Esophagus squamous epithelium (tissue), 5 donors: ENCODE data around the gene RASGRP1. TPM values are rescaled to one million over a fixed set of nuclear protein-coding genes. Genes with fewer than 3 reads are reported as not detected.
A peak's percentile ranks its signal among the peaks of the same experiment; 100 is the strongest.

ENCODE experiments used
- DNase-seq: peaks from one replicate; lab custom pipeline; 2025; lab: John Stamatoyannopoulos, UW
- H3K27ac ChIP-seq, 4 donors: fragments of 200-600 bp; sonication (generic); one replicate each; pipeline ENCODE4 v1.5.1; 2016 to 2019; ENCODE audit warnings: mild to moderate bottlenecking in 1 of 4
- H3K27me3 ChIP-seq, 4 donors: fragments of 200-600 bp; sonication (generic); 1 replicate in 3 of 4; 2 replicates in 1 of 4; pipeline versions ENCODE4 v1.5.1 to v1.6.0; 2017 to 2021; ENCODE audit warnings: antibody characterized with exemption in 1 of 4
- H3K36me3 ChIP-seq, 3 donors: fragments of 200-600 bp; sonication (generic); one replicate each; pipeline ENCODE4 v1.5.1; 2016 to 2019
- H3K4me1 ChIP-seq, 3 donors: fragments of 200-600 bp; sonication (generic); one replicate each; pipeline ENCODE4 v1.5.1; 2017 to 2019
- H3K4me3 ChIP-seq, 4 donors: fragments of 200-600 bp; sonication (generic); 1 replicate in 3 of 4; 2 replicates in 1 of 4; pipeline ENCODE4 v1.5.1; 2016 to 2019; ENCODE audit warnings: mild to moderate bottlenecking in 2 of 4, moderate library complexity in 1 of 4
- H3K9me3 ChIP-seq, 3 donors: fragments of 200-600 bp; sonication (generic); one replicate each; pipeline ENCODE4 v1.5.1; 2016 to 2019
- POLR2A ChIP-seq, 4 donors: fragments of 450-650 bp; IDR thresholded peaks; one replicate each; pipeline ENCODE4 v1.6.1; 2017; ENCODE audit warnings: antibody characterized with exemption in 4 of 4, mild to moderate bottlenecking in 4 of 4, moderate library complexity in 3 of 4
- WGBS, 2 donors: methylation state at CpG; one replicate each; pipeline ENCODE4 v1.1.5; 2018; 5-methylcytosine and 5-hydroxymethylcytosine counted together
- intact Hi-C: fragments of 100-400 bp; cut with DNase I; formaldehyde crosslinking; loops from one replicate; pipeline ENCODE4 v1.15.0; 2022
- total RNA-seq, 4 donors: library from RNA; depleted of rRNA; stranded (reverse); fragments of >200 nt; gene quantifications; one replicate each; pipeline ENCODE4 v1.1.0, GENCODE V29; 2016
- TF ChIP-seq, protein P1 (sequence below), 6 experiments: fragments of 450-650 bp in 4 of 6; fragments of 200-600 bp in 2 of 6; sonication (generic) in 2 of 6; IDR thresholded peaks; one replicate each; pipeline ENCODE4 v1.5.1; 2016 to 2019; ENCODE audit warnings: antibody characterized with exemption in 6 of 6, mild to moderate bottlenecking in 4 of 6, moderate library complexity in 4 of 6
- donor health status: DM: yes; HTN: yes; CAD: no.

The RASGRP1 gene
- total RNA-seq, 4 donors from 2014 or later: 9.2 to 16.0 (median 12.2) TPM

DNA sequence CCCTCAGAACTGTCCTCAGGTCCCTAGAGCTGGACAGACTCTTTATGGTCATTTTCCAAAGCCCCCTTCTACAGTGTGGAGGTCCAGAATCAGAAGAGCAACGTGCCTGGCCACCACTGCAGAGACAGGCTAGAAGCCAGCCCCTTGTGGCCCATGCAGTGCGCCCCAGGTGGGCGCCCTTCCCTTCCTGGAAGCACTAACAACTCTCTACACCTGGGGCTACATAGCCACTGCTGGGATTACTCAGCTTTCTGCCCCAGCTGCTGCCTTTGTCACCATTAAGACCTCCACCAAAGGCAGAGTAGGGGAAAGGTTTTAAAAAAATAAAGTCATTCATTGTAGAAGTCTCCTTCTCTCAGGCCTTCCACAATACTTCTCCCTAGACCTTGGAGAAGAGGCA is 2.3 kb downstream of the RASGRP1 start:
- WGBS, 2 donors: 20 to 53% methylated on average over 1 to 3 of the region's 3 CpGs
- TF ChIP-seq, protein P1, sequence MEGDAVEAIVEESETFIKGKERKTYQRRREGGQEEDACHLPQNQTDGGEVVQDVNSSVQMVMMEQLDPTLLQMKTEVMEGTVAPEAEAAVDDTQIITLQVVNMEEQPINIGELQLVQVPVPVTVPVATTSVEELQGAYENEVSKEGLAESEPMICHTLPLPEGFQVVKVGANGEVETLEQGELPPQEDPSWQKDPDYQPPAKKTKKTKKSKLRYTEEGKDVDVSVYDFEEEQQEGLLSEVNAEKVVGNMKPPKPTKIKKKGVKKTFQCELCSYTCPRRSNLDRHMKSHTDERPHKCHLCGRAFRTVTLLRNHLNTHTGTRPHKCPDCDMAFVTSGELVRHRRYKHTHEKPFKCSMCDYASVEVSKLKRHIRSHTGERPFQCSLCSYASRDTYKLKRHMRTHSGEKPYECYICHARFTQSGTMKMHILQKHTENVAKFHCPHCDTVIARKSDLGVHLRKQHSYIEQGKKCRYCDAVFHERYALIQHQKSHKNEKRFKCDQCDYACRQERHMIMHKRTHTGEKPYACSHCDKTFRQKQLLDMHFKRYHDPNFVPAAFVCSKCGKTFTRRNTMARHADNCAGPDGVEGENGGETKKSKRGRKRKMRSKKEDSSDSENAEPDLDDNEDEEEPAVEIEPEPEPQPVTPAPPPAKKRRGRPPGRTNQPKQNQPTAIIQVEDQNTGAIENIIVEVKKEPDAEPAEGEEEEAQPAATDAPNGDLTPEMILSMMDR (IDR thresholded peaks at IDR 0.05): no peak
- no peak for TF ChIP-seq POLR2A (IDR thresholded peaks at IDR 0.05)
- no peak overlapping the region for H3K27ac ChIP-seq
- H3K36me3 ChIP-seq: peaks cover 0 to 7% (median 0%) of the 10 kb centered on the region in 3 donors
- no peak for DNase-seq
- peak overlapping the region in 1 of 4 donors; percentile 30 for H3K4me3 ChIP-seq
- H3K9me3 ChIP-seq: no peaks in the 10 kb centered on the region
- H3K4me1 ChIP-seq: peaks cover 12 to 48% (median 13%) of the 10 kb centered on the region in 3 donors
- H3K27me3 ChIP-seq: peaks cover 0 to 45% (median 2%) of the 10 kb centered on the region in 4 donors
- intact Hi-C loops: loop anchor here (5.0 kb wide), 1 partner anchor 130 kb away; no protein-coding TSS in a partner anchor

DNA sequence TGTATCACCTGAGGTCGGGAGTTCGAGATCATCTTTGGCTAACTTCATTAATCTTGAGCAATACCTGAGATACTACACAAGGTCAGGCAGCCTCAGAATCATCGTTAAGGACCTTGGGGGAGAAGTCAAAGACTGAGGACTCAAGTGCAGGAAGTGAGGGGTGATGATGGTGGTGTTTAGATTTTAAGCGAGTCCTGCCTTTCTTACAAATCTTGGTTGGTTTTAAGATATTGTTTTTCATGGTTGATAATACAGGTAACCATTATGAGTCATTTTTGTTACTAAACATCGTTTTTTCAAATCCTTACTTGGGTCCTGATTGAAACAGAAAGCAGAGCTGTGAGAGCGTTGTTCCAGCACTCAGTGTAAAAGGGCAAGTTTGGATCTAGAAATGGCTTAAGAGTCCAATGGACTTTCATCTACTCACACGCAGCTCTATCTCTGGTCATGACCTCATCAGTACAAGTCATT is 4.1 kb downstream of the RASGRP1 start:
- peaks cover 0 to 7% (median 0%) of the 10 kb centered on the region in 3 donors for H3K36me3 ChIP-seq
- TF ChIP-seq POLR2A (IDR thresholded peaks at IDR 0.05): no peak
- TF ChIP-seq, protein P1 (IDR thresholded peaks at IDR 0.05): no peak
- intact Hi-C loops: loop anchor here (5.0 kb wide), 1 partner anchor 132 kb away; no protein-coding TSS in a partner anchor
- peak overlapping the region in 1 of 4 donors; percentile 2 for H3K4me3 ChIP-seq
- no peak overlapping the region for H3K27ac ChIP-seq
- no peaks in the 10 kb centered on the region for H3K9me3 ChIP-seq
- WGBS, 2 donors: 73 to 76% methylated on average over 7 of the region's 7 CpGs
- DNase-seq: no peak
- peaks cover 12 to 51% (median 13%) of the 10 kb centered on the region in 3 donors for H3K4me1 ChIP-seq
- H3K27me3 ChIP-seq: peaks cover 0 to 36% (median 2%) of the 10 kb centered on the region in 4 donors

DNA sequence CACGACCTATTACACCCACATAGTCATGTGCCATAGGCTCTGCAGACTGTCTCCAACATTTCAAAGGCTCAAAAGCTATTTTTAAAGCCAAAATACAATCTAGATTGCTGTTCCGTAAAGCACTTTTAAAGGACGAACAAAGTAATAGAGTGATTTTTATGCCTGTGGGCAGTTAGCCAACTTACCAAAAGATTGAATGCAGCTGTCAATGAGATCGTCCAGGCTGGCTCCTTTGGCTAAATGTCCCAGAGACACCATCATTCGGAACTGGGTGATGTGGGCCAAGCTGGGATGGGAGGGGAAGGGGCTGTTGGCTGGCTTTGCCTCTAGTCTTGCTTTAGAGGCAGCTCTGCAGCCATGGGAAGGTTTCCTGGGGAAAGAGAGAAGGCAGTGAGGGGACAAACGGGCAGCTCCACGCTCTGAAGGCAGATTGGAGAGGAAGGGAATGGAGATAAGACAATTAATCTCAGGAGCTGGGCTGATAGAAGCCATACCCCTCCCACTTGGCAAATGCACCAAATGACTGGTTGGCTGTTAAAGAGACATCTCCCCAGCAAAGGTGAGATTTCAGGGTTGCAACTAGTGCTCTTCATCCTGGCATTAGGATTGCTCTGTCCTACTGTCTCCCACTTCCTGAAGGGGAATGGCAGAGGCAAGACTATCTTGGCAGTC is 4.8 kb downstream of the RASGRP1 start:
- Histone ChIP-seq H3K27ac (no peak overlapping the region), H3K9me3 (no peaks in the 10 kb centered on the region), H3K4me1 (peaks cover 8 to 45% (median 8%) of the 10 kb centered on the region in 3 donors), H3K4me3 (no peak overlapping the region), H3K27me3 (peaks cover 0 to 29% (median 0%) of the 10 kb centered on the region in 4 donors), H3K36me3 (peaks cover 0 to 7% (median 0%) of the 10 kb centered on the region in 3 donors)
- no peak for DNase-seq
- TF ChIP-seq POLR2A (IDR thresholded peaks at IDR 0.05): no peak
- TF ChIP-seq, protein P1 (IDR thresholded peaks at IDR 0.05): no peak
- WGBS, 2 donors: 54 to 55% methylated on average over 7 of the region's 7 CpGs
- intact Hi-C loops: loop anchor here (5.0 kb wide), 1 partner anchor 133 kb away; no protein-coding TSS in a partner anchor

DNA sequence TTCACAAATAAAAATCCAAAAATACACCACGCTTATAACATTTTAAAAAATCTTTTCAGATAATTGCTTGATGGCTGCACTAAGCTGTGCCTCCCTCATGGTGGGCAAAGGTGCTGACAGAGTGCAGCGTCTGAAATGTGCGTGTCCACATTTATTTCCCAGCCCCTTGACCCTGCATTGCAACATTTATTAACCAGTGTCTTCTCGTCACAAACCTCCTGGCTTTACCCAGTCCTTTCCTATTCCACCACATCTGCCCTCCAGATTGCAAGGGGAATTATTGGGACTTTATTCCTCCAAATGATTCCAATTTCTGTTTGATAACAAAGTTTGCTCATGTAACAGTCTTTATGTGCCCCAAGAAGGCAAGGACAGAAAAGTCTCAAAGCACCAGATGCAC is 5.5 kb downstream of the RASGRP1 start:
- no peak overlapping the region for H3K27ac ChIP-seq
- peaks cover 0 to 23% (median 0%) of the 10 kb centered on the region in 4 donors for H3K27me3 ChIP-seq
- 77 to 84% methylated on average over 4 of the region's 4 CpGs for WGBS, 2 donors
- H3K36me3 ChIP-seq: peaks cover 0 to 7% (median 0%) of the 10 kb centered on the region in 3 donors
- no peak for DNase-seq
- peaks cover 7 to 39% (median 7%) of the 10 kb centered on the region in 3 donors for H3K4me1 ChIP-seq
- intact Hi-C loops: no loop called here
- TF ChIP-seq POLR2A (IDR thresholded peaks at IDR 0.05): no peak
- TF ChIP-seq, protein P1 (IDR thresholded peaks at IDR 0.05): no peak
- no peaks in the 10 kb centered on the region for H3K9me3 ChIP-seq
- H3K4me3 ChIP-seq: no peak overlapping the region
